SK-N-SH (cell line): ENCODE data around the gene EYA2.

Source experiments
- RXRA ChIP-seq: IDR thresholded peaks from 2 replicates; pipeline ENCODE4 v1.4.0; 2012; ENCODE audit warnings: low read depth, mild to moderate bottlenecking, borderline replicate concordance
- SMC3 ChIP-seq: IDR thresholded peaks from 2 replicates; pipeline ENCODE4 v1.6.1; 2012; ENCODE audit warnings: low read depth, low read length, improper control_type of control experiment
- TF ChIP-seq, protein P1 (sequence below): fragments of 200-600 bp; sonication (generic); IDR thresholded peaks from 2 replicates; pipeline ENCODE4 v1.6.1; 2017; ENCODE audit warnings: antibody characterized with exemption, mild to moderate bottlenecking, moderate library complexity

DNA sequence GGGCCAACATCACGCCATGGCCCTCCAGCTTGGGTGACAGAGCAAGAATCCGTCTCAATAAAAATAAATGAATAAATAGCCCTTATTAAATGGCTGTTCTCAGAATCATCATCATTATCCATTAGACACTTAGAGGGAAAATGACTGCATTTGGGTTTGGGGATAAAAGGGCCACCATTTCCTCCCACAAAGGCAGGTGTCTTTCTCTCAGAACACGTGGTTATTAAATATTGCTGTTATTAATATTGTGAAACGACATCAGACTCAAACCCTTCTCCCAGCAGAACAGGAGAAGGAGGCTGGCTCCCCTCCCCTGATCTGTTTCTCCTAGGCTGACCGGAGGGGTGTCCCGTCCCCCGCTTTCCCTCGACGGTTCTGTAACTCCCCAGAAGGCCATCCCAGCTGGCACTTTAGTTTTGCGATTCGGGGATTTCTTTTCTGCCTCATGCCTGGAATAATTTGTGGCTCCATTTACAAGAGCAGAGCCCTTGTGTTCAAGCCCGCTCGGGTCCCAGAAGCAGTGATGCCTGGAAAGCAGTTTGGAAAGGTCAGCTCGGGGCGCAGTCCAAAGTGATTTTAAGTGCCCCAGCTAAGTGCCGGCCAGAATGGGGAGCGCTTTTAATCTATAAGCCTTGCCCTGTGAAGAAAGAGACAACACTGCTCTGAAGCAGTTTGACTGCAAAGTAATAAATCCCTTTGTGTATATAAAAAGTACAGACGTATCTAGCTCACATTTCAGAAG is 41.9 kb downstream of the EYA2 start:
- TF ChIP-seq, protein P1, sequence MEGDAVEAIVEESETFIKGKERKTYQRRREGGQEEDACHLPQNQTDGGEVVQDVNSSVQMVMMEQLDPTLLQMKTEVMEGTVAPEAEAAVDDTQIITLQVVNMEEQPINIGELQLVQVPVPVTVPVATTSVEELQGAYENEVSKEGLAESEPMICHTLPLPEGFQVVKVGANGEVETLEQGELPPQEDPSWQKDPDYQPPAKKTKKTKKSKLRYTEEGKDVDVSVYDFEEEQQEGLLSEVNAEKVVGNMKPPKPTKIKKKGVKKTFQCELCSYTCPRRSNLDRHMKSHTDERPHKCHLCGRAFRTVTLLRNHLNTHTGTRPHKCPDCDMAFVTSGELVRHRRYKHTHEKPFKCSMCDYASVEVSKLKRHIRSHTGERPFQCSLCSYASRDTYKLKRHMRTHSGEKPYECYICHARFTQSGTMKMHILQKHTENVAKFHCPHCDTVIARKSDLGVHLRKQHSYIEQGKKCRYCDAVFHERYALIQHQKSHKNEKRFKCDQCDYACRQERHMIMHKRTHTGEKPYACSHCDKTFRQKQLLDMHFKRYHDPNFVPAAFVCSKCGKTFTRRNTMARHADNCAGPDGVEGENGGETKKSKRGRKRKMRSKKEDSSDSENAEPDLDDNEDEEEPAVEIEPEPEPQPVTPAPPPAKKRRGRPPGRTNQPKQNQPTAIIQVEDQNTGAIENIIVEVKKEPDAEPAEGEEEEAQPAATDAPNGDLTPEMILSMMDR = no peak
- TF ChIP-seq SMC3 (no peak), RXRA (no peak)
